Mesenchymal stem cell (in vitro differentiated cells and primary cell): ENCODE data around the gene C1orf198.

ENCODE experiments used
- DNase-seq: peaks from one replicate; pipeline ENCODE4 v3.0.0-alpha.2; 2013
- H2AFZ ChIP-seq: one replicate; pipeline ENCODE4 v1.6.1; 2013; ENCODE audit warnings: low read depth, mild to moderate bottlenecking, control low read depth, inconsistent platforms, low read length, moderate library complexity
- H2AK5ac ChIP-seq: 2 replicates; pipeline ENCODE4 v1.6.1; 2013; ENCODE audit warnings: low read length, moderate library complexity, mild to moderate bottlenecking, inconsistent platforms; ENCODE audit not compliant: severe bottlenecking
- H2BK120ac ChIP-seq: one replicate; pipeline ENCODE4 v1.6.1; 2013; ENCODE audit warnings: low read depth, mild to moderate bottlenecking, inconsistent platforms, low read length, moderate library complexity
- H2BK12ac ChIP-seq, 2 experiments: one replicate each; pipeline ENCODE4 v1.6.1; 2013; ENCODE audit warnings: inconsistent platforms in 2 of 2, low read length in 2 of 2, mild to moderate bottlenecking in 2 of 2, moderate library complexity in 2 of 2, control low read depth in 1 of 2
- H2BK15ac ChIP-seq: one replicate; pipeline ENCODE4 v1.6.1; 2013; ENCODE audit warnings: mild to moderate bottlenecking, low read depth, inconsistent platforms; ENCODE audit not compliant: poor library complexity, severe bottlenecking
- H2BK5ac ChIP-seq: 2 replicates; pipeline ENCODE4 v1.6.1; 2013; ENCODE audit warnings: low read depth, mild to moderate bottlenecking, low read length, control low read depth, inconsistent platforms; ENCODE audit not compliant: poor library complexity, severe bottlenecking
- H3K14ac ChIP-seq, 2 experiments: one replicate each; pipeline ENCODE4 v1.6.1; 2013; ENCODE audit warnings: inconsistent platforms in 2 of 2, low read length in 2 of 2, control low read depth in 1 of 2, mild to moderate bottlenecking in 1 of 2, moderate library complexity in 1 of 2
- H3K18ac ChIP-seq, 2 experiments: one replicate each; pipeline ENCODE4 v1.6.1; 2013; ENCODE audit warnings: inconsistent platforms in 2 of 2, low read length in 2 of 2, control low read depth in 1 of 2, low read depth in 1 of 2, mild to moderate bottlenecking in 1 of 2
- H3K23ac ChIP-seq, 2 experiments: one replicate each; pipeline ENCODE4 v1.6.1; 2013; ENCODE audit warnings: inconsistent platforms in 2 of 2, low read length in 2 of 2, mild to moderate bottlenecking in 2 of 2, moderate library complexity in 2 of 2, control low read depth in 1 of 2
- H3K27ac ChIP-seq: 2 replicates; pipeline ENCODE4 v1.5.1; 2013; ENCODE audit warnings: mild to moderate bottlenecking, moderate library complexity, low read length, control low read depth, inconsistent platforms; ENCODE audit not compliant: poor library complexity, severe bottlenecking
- H3K27me3 ChIP-seq, 2 experiments: 2 replicates each; pipeline versions ENCODE4 v1.6.1 to v1.7.0; 2013; ENCODE audit warnings: low read length in 2 of 2, mild to moderate bottlenecking in 2 of 2, moderate library complexity in 2 of 2, control low read depth in 1 of 2, inconsistent platforms in 1 of 2; ENCODE audit not compliant: control insufficient read depth in 1 of 2, insufficient read depth in 1 of 2
- H3K36me3 ChIP-seq, 2 experiments: 2 replicates each; pipeline versions ENCODE4 v1.6.1 to v1.7.0; 2013; ENCODE audit warnings: low read length in 2 of 2, control low read depth in 1 of 2, inconsistent platforms in 1 of 2, low read depth in 1 of 2, mild to moderate bottlenecking in 1 of 2; ENCODE audit not compliant: insufficient read depth in 2 of 2, control insufficient read depth in 1 of 2
- H3K4ac ChIP-seq, 2 experiments: one replicate each; pipeline ENCODE4 v1.6.1; 2013; ENCODE audit warnings: inconsistent platforms in 2 of 2, low read length in 2 of 2, mild to moderate bottlenecking in 2 of 2, moderate library complexity in 2 of 2, control low read depth in 1 of 2, low read depth in 1 of 2
- H3K4me1 ChIP-seq: 2 replicates; pipeline ENCODE4 v1.6.1; 2013; ENCODE audit warnings: low read depth, low read length, control low read depth; ENCODE audit not compliant: control insufficient read depth, insufficient read depth
- H3K4me2 ChIP-seq: 2 replicates; pipeline ENCODE4 v1.6.1; 2013; ENCODE audit warnings: low read length, mild to moderate bottlenecking, inconsistent platforms; ENCODE audit not compliant: poor library complexity, severe bottlenecking
- H3K4me3 ChIP-seq, 2 experiments: 2 replicates each; pipeline versions ENCODE4 v1.5.1 to v1.7.0; 2013; ENCODE audit warnings: low read length in 2 of 2, mild to moderate bottlenecking in 2 of 2, control low read depth in 1 of 2, low read depth in 1 of 2; ENCODE audit not compliant: insufficient read depth in 1 of 2
- H3K79me1 ChIP-seq: replicated peaks from 2 replicates; pipeline ENCODE4 v1.6.1; 2013; ENCODE audit warnings: mild to moderate bottlenecking, control low read depth, low read length, inconsistent platforms; ENCODE audit not compliant: poor library complexity, severe bottlenecking
- H3K9ac ChIP-seq: 2 replicates; pipeline ENCODE4 v1.7.0; 2013; ENCODE audit warnings: mild to moderate bottlenecking, low read length, moderate library complexity
- H3K9me3 ChIP-seq: 2 replicates; pipeline ENCODE4 v1.7.0; 2013; ENCODE audit warnings: mild to moderate bottlenecking, low read length; ENCODE audit not compliant: control insufficient read depth
- H4K8ac ChIP-seq: one replicate; pipeline ENCODE4 v1.6.1; 2013; ENCODE audit warnings: inconsistent platforms, mild to moderate bottlenecking, low read length, moderate library complexity
- H4K91ac ChIP-seq: one replicate; pipeline ENCODE4 v1.6.1; 2013; ENCODE audit warnings: mild to moderate bottlenecking, low read length, inconsistent platforms
- WGBS: methylation state at CpG from one replicate; pipeline ENCODE4 v1.1.7; 2013; ENCODE audit warnings: mixed read lengths; 5-methylcytosine and 5-hydroxymethylcytosine counted together

Gene C1orf198

GRCh38 chr1:230883967-230884366 lies 15.6 kb upstream of the C1orf198 start:
- Histone ChIP-seq H4K8ac (no peak overlapping the region), H3K4me1 (no peaks in the 10 kb centered on the region), H3K36me3 (no peaks in the 10 kb centered on the region), H3K9ac (peak overlapping the region; percentile 27), H2BK15ac (no peak overlapping the region), H3K79me1 (no peaks in the 10 kb centered on the region), H2BK120ac (no peak overlapping the region), H3K4me2 (no peak overlapping the region), H3K18ac (no peak overlapping the region), H2AK5ac (no peak overlapping the region), H3K27ac (no peak overlapping the region), H3K14ac (no peak overlapping the region), H2BK12ac (no peak overlapping the region), H3K23ac (no peak overlapping the region), H2BK5ac (no peak overlapping the region), H3K4me3 (no peak overlapping the region), H3K4ac (no peak overlapping the region), H4K91ac (no peak overlapping the region), H3K27me3 (peaks cover 19 to 28% of the 10 kb centered on the region in 2 experiments), H3K9me3 (peaks cover 8% of the 10 kb centered on the region), H2AFZ (no peak overlapping the region)
- no peak for DNase-seq
- 86% methylated on average over 2 of the region's 4 CpGs for WGBS

- no peak for DNase-seq
- Histone ChIP-seq H2AK5ac (no peak overlapping the region), H3K4me2 (no peak overlapping the region), H2AFZ (no peak overlapping the region), H3K79me1 (no peaks in the 10 kb centered on the region), H3K27me3 (peaks cover 15 to 22% of the 10 kb centered on the region in 2 experiments), H3K4ac (no peak overlapping the region), H3K23ac (no peak overlapping the region), H3K9ac (no peak overlapping the region), H3K9me3 (peaks cover 3% of the 10 kb centered on the region), H2BK12ac (peak overlapping the region in 1 of 2 experiments; percentile 23), H3K27ac (no peak overlapping the region), H3K14ac (peak overlapping the region in 1 of 2 experiments; percentile 22), H3K36me3 (no peaks in the 10 kb centered on the region), H4K91ac (no peak overlapping the region), H3K4me3 (no peak overlapping the region), H2BK15ac (no peak overlapping the region), H2BK5ac (no peak overlapping the region), H3K4me1 (peaks cover 6% of the 10 kb centered on the region), H2BK120ac (no peak overlapping the region), H4K8ac (no peak overlapping the region), H3K18ac (no peak overlapping the region)
- WGBS = 53% methylated on average over 4 of the region's 8 CpGs
These were observed 11.5 kb upstream of the C1orf198 start for GRCh38 chr1:230879778-230880177.

- no peak overlapping the region for H2AFZ ChIP-seq
- DNase-seq = peak; percentile 67
- H3K14ac ChIP-seq = no peak overlapping the region
- no peak overlapping the region for H2BK15ac ChIP-seq
- H2BK12ac ChIP-seq = no peak overlapping the region
- no peak overlapping the region for H3K27ac ChIP-seq
- no peak overlapping the region for H3K4me2 ChIP-seq
- no peaks in the 10 kb centered on the region for H3K9me3 ChIP-seq
- no peak overlapping the region for H3K23ac ChIP-seq
- H3K4ac ChIP-seq = no peak overlapping the region
- peaks cover 13 to 15% of the 10 kb centered on the region in 2 experiments for H3K27me3 ChIP-seq
- peaks cover 6% of the 10 kb centered on the region for H3K4me1 ChIP-seq
- WGBS = 30% methylated on average over 3 of the region's 5 CpGs
- H4K91ac ChIP-seq = no peak overlapping the region
- H2BK120ac ChIP-seq = no peak overlapping the region
- no peaks in the 10 kb centered on the region for H3K79me1 ChIP-seq
- peak overlapping the region in 1 of 2 experiments; percentile 62 for H3K4me3 ChIP-seq
- H2BK5ac ChIP-seq = no peak overlapping the region
- H3K18ac ChIP-seq = no peak overlapping the region
- no peak overlapping the region for H2AK5ac ChIP-seq
- H4K8ac ChIP-seq = no peak overlapping the region
- peak overlapping the region; percentile 28 for H3K9ac ChIP-seq
- H3K36me3 ChIP-seq = no peaks in the 10 kb centered on the region
These were observed 10.3 kb upstream of the C1orf198 start for GRCh38 chr1:230878591-230878990.

- Histone ChIP-seq H4K8ac (no peak overlapping the region), H3K23ac (no peak overlapping the region), H3K27me3 (peaks cover 13 to 15% of the 10 kb centered on the region in 2 experiments), H3K9ac (peak overlapping the region; percentile 28), H3K4ac (no peak overlapping the region), H3K27ac (no peak overlapping the region), H3K4me2 (no peak overlapping the region), H2AK5ac (no peak overlapping the region), H2BK12ac (no peak overlapping the region), H2BK120ac (no peak overlapping the region), H3K18ac (no peak overlapping the region), H3K4me1 (peaks cover 6% of the 10 kb centered on the region), H2BK15ac (no peak overlapping the region), H4K91ac (no peak overlapping the region), H3K4me3 (peak overlapping the region in 1 of 2 experiments; percentile 25), H3K36me3 (no peaks in the 10 kb centered on the region), H3K14ac (no peak overlapping the region), H3K79me1 (no peaks in the 10 kb centered on the region), H2AFZ (no peak overlapping the region), H2BK5ac (no peak overlapping the region), H3K9me3 (no peaks in the 10 kb centered on the region)
- no peak for DNase-seq
- WGBS = 92% methylated on average over 4 of the region's 4 CpGs
These were observed 9.7 kb upstream of the C1orf198 start for GRCh38 chr1:230877924-230878590.
